Measurements from ENCODE around the gene PROK1. TPM values are rescaled to one million over a fixed set of nuclear protein-coding genes. Genes with fewer than 3 reads are reported as not detected.

PROK1 gene
- total RNA-seq, 1 experiment from 2014 or later, result 0.22 TPM

DNA sequence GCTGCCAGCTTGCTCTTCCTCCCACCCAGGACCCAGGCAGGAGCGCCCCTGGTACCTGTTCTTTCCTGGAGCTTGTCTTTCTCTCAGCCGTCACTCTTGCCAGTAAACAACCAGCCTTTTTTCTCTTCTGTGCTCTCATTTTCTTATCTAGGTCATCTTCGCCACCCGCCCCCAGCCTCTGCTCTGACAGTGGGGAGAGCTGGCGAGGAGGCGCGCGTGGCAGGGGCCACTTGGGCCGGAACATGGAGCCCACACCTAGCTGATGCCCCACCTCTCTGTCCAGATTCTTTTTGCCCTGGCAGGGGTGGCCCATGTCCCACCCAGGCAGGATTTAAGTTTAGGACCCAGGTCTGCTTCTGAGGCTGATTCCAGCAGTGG lies 32.3 kb downstream of the PROK1 start:
- Histone ChIP-seq H3K9me3 (ENCODE audit: control insufficient read depth in 1 of 2, insufficient read depth in 1 of 2, low read depth in 1 of 2, low read length in 2 of 2) (no peaks in the 10 kb centered on the region), H3K4me2 (ENCODE audit: low read length) (no peak overlapping the region), H3K79me2 (ENCODE audit: insufficient read depth, low read length) (no peaks in the 10 kb centered on the region), H4K20me1 (ENCODE audit: insufficient read depth) (no peaks in the 10 kb centered on the region), H3K9me2 (ENCODE audit: insufficient read depth) (no peaks in the 10 kb centered on the region), H3K27ac (ENCODE audit: low read depth, low read length) (no peak overlapping the region), H3K27me3 (ENCODE audit: insufficient read depth, low read length) (no peaks in the 10 kb centered on the region), H3K4me3 (replicated peaks in 1 of 2; ENCODE audit: low read depth in 1 of 2, low read length in 2 of 2) (no peak overlapping the region), H3K4me1 (ENCODE audit: control insufficient read depth in 1 of 2, insufficient read depth in 2 of 2, low read length in 2 of 2) (peaks cover 0 to 6% of the 10 kb centered on the region in 2 experiments; a peak in 3 of 4 replicates), H3K36me3 (ENCODE audit: control insufficient read depth in 1 of 2, insufficient read depth in 2 of 2, low read length in 2 of 2) (no peaks in the 10 kb centered on the region), H3K9ac (ENCODE audit: low read length) (no peak overlapping the region), H2AFZ (ENCODE audit: low read depth, low read length, poor library complexity, severe bottlenecking) (no peak overlapping the region)
- BruUV-seq (replicated peaks), result no TSS peak
- TF ChIP-seq ZBTB33 (IDR thresholded peaks at IDR 0.05; ENCODE audit: extremely low read depth, insufficient replicate concordance, low read length), result no peak
- TF ChIP-seq, protein P1, sequence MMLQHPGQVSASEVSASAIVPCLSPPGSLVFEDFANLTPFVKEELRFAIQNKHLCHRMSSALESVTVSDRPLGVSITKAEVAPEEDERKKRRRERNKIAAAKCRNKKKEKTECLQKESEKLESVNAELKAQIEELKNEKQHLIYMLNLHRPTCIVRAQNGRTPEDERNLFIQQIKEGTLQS (IDR thresholded peaks at IDR 0.05), result no peak
- TF ChIP-seq POLR2A (IDR thresholded peaks at IDR 0.05; ENCODE audit: borderline replicate concordance, extremely low read depth, insufficient read depth, insufficient read length), result no peak
- no peak for TF ChIP-seq MAX (IDR thresholded peaks at IDR 0.05)
- no peak for TF ChIP-seq ZFX (IDR thresholded peaks at IDR 0.05)
- TF ChIP-seq CEBPB (IDR thresholded peaks at IDR 0.05; ENCODE audit: low read depth), result no peak
- no peak for TF ChIP-seq SIN3A (IDR thresholded peaks at IDR 0.05; ENCODE audit: low read depth)
- TF ChIP-seq ZNF274 (IDR thresholded peaks at IDR 0.05; ENCODE audit: low read depth, low read length), result no peak
- TF ChIP-seq TCF7L2 (IDR thresholded peaks at IDR 0.05; ENCODE audit: borderline replicate concordance, extremely low read depth, insufficient read depth, insufficient read length), result no peak
- no peak for TF ChIP-seq EGR1 (IDR thresholded peaks at IDR 0.05; ENCODE audit: low read depth)
- TF ChIP-seq POLR2AphosphoS5 (IDR thresholded peaks at IDR 0.05; ENCODE audit: low read depth, low read length), result no peak
- TF ChIP-seq SRF (IDR thresholded peaks at IDR 0.05; ENCODE audit: low read depth), result no peak
- TF ChIP-seq EZH2 (IDR thresholded peaks at IDR 0.05), result no peak
- TF ChIP-seq ELF1 (IDR thresholded peaks at IDR 0.05; ENCODE audit: borderline replicate concordance, low read depth), result no peak
- no peak for TF ChIP-seq YY1 (IDR thresholded peaks at IDR 0.05; ENCODE audit: extremely low read depth, insufficient replicate concordance, low read depth, low read length)
- TF ChIP-seq, protein P2, sequence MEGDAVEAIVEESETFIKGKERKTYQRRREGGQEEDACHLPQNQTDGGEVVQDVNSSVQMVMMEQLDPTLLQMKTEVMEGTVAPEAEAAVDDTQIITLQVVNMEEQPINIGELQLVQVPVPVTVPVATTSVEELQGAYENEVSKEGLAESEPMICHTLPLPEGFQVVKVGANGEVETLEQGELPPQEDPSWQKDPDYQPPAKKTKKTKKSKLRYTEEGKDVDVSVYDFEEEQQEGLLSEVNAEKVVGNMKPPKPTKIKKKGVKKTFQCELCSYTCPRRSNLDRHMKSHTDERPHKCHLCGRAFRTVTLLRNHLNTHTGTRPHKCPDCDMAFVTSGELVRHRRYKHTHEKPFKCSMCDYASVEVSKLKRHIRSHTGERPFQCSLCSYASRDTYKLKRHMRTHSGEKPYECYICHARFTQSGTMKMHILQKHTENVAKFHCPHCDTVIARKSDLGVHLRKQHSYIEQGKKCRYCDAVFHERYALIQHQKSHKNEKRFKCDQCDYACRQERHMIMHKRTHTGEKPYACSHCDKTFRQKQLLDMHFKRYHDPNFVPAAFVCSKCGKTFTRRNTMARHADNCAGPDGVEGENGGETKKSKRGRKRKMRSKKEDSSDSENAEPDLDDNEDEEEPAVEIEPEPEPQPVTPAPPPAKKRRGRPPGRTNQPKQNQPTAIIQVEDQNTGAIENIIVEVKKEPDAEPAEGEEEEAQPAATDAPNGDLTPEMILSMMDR (IDR thresholded peaks at IDR 0.05 in 2 of 3, conservative IDR thresholded peaks at IDR 0.05 in 1 of 3; ENCODE audit: borderline replicate concordance in 1 of 3, insufficient read depth in 1 of 3, low read depth in 2 of 3, low read length in 2 of 3), result no peak
- TF ChIP-seq SP1 (IDR thresholded peaks at IDR 0.05; ENCODE audit: low read depth), result no peak
- no peak for TF ChIP-seq CBX3 (IDR thresholded peaks at IDR 0.05; ENCODE audit: low read depth)
- no peak for TF ChIP-seq RAD21 (IDR thresholded peaks at IDR 0.05; ENCODE audit: low read depth)
- CTCF ChIA-PET, result interaction anchor here (21.6 kb wide), 1 partner anchor 13 kb away, joined by 203 read pairs; no protein-coding TSS in a partner anchor
- intact Hi-C loops (cut with micrococcal nuclease), result no loop called here
- no peak for ATAC-seq
- POLR2A ChIA-PET, result no interaction called here
- DNase-seq (ENCODE audit: low read depth, low spot score), result no peak
- RAD21 ChIA-PET (ENCODE audit: low non-redundant PET in 1 of 2, low total read pairs in 2 of 2, uncharacterized antibody in 2 of 2, unreplicated experiment in 2 of 2), result no interaction called here

All from HCT116 (cell line).